DND-41 (cell line): ENCODE measurements around the gene PURB.
"Not testable (repeated sequence)": the region's sequence is repeated elsewhere in the genome, so short reads cannot be mapped to it uniquely, and the experiment has no call there.

ENCODE experiments used
- ATAC-seq: fragments of 200-7000 bp; cut with Tn5 transposase; 3 replicates; pipeline ENCODE4 v1.9.1; 2021; ENCODE audit warnings: low read depth; ENCODE audit not compliant: insufficient read depth
- DNase-seq: peaks from one replicate; pipeline ENCODE4 v3.0.0-alpha.2; 2020
- H2AFZ ChIP-seq: 2 replicates; pipeline ENCODE4 v1.6.0; 2012; ENCODE audit warnings: low read depth, low read length
- H3K27ac ChIP-seq: 2 replicates; pipeline ENCODE4 v1.5.1; 2012; ENCODE audit warnings: low read length, inconsistent platforms
- H3K27me3 ChIP-seq: fragments of 200-600 bp; sonication (generic); 2 replicates; pipeline ENCODE4 v1.6.0; 2012; ENCODE audit warnings: low read length, mild to moderate bottlenecking, inconsistent platforms; ENCODE audit not compliant: insufficient read depth, poor library complexity
- H3K36me3 ChIP-seq: 2 replicates; pipeline ENCODE4 v1.5.1; 2012; ENCODE audit warnings: low read length, inconsistent platforms; ENCODE audit not compliant: insufficient read depth
- H3K4me1 ChIP-seq: 2 replicates; pipeline ENCODE4 v1.5.1; 2012; ENCODE audit warnings: mild to moderate bottlenecking, low read length; ENCODE audit not compliant: insufficient read depth
- H3K4me2 ChIP-seq: 2 replicates; pipeline ENCODE4 v1.6.0; 2012; ENCODE audit warnings: mild to moderate bottlenecking, moderate library complexity, low read length, inconsistent platforms; ENCODE audit not compliant: insufficient read depth
- H3K4me3 ChIP-seq, 2 experiments: fragments of 200-600 bp in 1 of 2; shearing (Covaris generic) in 1 of 2; 2 replicates each; pipeline ENCODE4 v1.5.1; 2012 to 2016; ENCODE audit warnings: inconsistent platforms in 2 of 2, low read length in 2 of 2, mild to moderate bottlenecking in 2 of 2, low read depth in 1 of 2, moderate library complexity in 1 of 2
- H3K79me2 ChIP-seq: 2 replicates; pipeline ENCODE4 v1.6.0; 2012; ENCODE audit warnings: low read length, inconsistent platforms; ENCODE audit not compliant: insufficient read depth
- H3K9ac ChIP-seq: 2 replicates; pipeline ENCODE4 v1.6.0; 2012; ENCODE audit warnings: low read depth, mild to moderate bottlenecking, inconsistent platforms, low read length, moderate library complexity
- H3K9me3 ChIP-seq: 2 replicates; pipeline ENCODE4 v1.5.1; 2012; ENCODE audit warnings: low read length, moderate library complexity, mild to moderate bottlenecking, inconsistent platforms; ENCODE audit not compliant: insufficient read depth, severe bottlenecking
- H4K20me1 ChIP-seq: 2 replicates; pipeline ENCODE4 v1.6.0; 2012; ENCODE audit warnings: low read length; ENCODE audit not compliant: insufficient read depth
- EZH2 ChIP-seq: IDR thresholded peaks from 3 replicates; pipeline ENCODE4 v1.6.1; 2012; ENCODE audit warnings: borderline replicate concordance, low read depth, mild to moderate bottlenecking, moderate library complexity, low read length, inconsistent platforms; ENCODE audit not compliant: severe bottlenecking
- TF ChIP-seq, protein P1 (sequence below): IDR thresholded peaks from 2 replicates; pipeline ENCODE4 v1.5.1; 2012; ENCODE audit warnings: borderline replicate concordance, low read length, moderate library complexity, mild to moderate bottlenecking; ENCODE audit not compliant: poor library complexity, severe bottlenecking; ENCODE audit errors: extremely low read depth

Gene PURB

DNA sequence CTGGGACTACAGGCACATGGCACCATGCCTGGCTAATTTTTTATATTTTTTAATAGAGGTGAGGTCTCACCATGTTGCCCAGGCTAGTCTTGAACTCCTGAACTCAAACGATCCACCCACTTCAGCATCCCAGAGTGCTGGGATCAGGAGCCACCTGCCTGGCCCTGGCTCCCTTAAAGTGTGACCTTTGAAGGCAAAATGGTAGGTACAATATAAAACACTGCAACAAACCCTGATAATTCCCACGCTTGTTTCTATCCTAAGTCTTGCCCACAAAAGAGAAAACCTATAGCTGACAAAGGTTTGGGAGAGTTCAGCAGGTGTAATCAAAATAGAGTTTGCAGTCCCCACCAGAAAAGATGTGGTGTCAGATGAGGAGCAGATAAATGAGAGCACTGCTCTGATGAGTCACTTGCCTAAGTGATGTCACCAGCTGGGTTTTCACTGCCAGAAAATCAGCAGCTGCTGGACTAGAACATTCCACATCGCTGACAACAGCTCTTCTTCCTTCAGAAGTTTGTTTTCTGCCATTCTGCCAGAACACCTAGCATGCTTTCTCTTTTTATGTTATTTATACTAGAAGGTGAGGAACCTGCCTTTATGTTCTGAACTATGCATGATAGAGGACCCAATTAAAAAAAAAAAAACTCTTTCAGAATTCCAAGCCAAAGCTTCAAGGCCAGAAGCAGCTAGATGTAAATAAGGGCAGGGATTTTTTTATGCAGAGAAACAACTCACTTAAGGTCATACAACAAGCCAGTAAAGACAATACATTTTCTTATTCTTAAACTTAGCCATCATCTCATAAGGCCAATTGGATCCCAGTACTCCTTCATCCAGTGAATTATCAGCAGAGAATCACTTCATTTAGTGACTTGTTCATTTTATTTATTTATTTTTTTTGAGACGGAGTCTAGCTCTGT lies 18.0 kb downstream of the PURB start:
- Histone ChIP-seq H3K4me2 (no peak overlapping the region), H3K27me3 (peaks cover 7% of the 10 kb centered on the region), H3K4me1 (no peaks in the 10 kb centered on the region), H3K4me3 (no peak overlapping the region), H3K9ac (no peak overlapping the region), H2AFZ (no peak overlapping the region), H3K9me3 (peaks cover under 1% of the 10 kb centered on the region), H3K36me3 (no peaks in the 10 kb centered on the region), H3K79me2 (no peaks in the 10 kb centered on the region), H4K20me1 (no peaks in the 10 kb centered on the region), H3K27ac (no peak overlapping the region)
- 0 out of 3 replicates have a peak, but pooled peaks have one; percentile 31 for ATAC-seq
- no peak for DNase-seq
- no peak for TF ChIP-seq EZH2
- TF ChIP-seq, protein P1, sequence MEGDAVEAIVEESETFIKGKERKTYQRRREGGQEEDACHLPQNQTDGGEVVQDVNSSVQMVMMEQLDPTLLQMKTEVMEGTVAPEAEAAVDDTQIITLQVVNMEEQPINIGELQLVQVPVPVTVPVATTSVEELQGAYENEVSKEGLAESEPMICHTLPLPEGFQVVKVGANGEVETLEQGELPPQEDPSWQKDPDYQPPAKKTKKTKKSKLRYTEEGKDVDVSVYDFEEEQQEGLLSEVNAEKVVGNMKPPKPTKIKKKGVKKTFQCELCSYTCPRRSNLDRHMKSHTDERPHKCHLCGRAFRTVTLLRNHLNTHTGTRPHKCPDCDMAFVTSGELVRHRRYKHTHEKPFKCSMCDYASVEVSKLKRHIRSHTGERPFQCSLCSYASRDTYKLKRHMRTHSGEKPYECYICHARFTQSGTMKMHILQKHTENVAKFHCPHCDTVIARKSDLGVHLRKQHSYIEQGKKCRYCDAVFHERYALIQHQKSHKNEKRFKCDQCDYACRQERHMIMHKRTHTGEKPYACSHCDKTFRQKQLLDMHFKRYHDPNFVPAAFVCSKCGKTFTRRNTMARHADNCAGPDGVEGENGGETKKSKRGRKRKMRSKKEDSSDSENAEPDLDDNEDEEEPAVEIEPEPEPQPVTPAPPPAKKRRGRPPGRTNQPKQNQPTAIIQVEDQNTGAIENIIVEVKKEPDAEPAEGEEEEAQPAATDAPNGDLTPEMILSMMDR = no peak

DNA sequence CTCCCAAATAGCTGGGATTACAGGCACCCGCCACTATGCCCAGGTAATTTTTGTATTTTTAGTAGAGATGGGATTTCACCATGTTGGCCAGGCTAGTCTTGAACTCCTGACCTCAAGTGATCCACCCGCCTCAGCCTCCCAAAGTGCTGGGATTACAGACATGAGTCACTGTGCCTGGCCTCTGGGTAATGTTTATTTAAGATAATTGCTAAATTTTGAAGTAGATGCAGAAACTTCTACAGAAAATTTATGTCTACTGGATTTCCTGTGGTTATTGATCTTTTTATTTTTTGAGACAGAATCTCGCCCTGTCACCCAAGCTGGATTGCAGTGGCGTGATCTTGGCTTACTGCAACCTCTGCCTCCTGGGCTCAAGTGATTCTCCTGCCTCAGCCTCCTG lies 23.4 kb downstream of the PURB start:
- H3K79me2 ChIP-seq, H3K4me1 ChIP-seq, H2AFZ ChIP-seq, H3K4me2 ChIP-seq, H4K20me1 ChIP-seq, H3K36me3 ChIP-seq, H3K9ac ChIP-seq, ATAC-seq, H3K27me3 ChIP-seq, H3K27ac ChIP-seq, H3K9me3 ChIP-seq, H3K4me3 ChIP-seq, DNase-seq: not testable (repeated sequence)

DNA sequence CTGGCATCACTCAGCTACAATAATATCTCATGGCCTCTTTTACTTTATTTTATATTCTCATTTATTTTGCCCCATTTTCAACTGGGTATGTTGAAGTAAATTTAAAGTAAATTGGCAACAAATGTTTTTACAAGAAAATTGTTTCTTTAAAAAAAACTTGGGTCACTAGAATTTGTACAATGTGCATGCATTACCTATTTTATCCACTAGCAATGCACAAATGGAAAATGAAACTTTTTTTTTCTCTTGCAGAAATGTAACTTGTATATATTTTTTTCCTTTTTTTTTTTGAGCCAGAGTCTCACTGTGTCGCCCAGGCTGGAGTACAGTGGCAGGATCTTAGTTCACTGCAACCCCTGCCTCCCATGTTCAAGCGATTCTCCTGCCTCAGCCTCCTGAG lies 27.2 kb downstream of the PURB start:
- no peaks in the 10 kb centered on the region for H3K27me3 ChIP-seq
- no peak overlapping the region for H3K9ac ChIP-seq
- TF ChIP-seq EZH2 = no peak
- TF ChIP-seq, protein P1 = peak; percentile 22
- no peak overlapping the region for H3K4me3 ChIP-seq
- no peaks in the 10 kb centered on the region for H4K20me1 ChIP-seq
- peaks cover 6% of the 10 kb centered on the region; the same call in 1 of the 2 replicates for H3K4me1 ChIP-seq
- no peaks in the 10 kb centered on the region for H3K9me3 ChIP-seq
- no peak overlapping the region for H3K4me2 ChIP-seq
- ATAC-seq (no peak), DNase-seq (no peak)
- H3K79me2 ChIP-seq = no peaks in the 10 kb centered on the region
- no peaks in the 10 kb centered on the region for H3K36me3 ChIP-seq
- no peak overlapping the region for H2AFZ ChIP-seq
- no peak overlapping the region for H3K27ac ChIP-seq

DNA sequence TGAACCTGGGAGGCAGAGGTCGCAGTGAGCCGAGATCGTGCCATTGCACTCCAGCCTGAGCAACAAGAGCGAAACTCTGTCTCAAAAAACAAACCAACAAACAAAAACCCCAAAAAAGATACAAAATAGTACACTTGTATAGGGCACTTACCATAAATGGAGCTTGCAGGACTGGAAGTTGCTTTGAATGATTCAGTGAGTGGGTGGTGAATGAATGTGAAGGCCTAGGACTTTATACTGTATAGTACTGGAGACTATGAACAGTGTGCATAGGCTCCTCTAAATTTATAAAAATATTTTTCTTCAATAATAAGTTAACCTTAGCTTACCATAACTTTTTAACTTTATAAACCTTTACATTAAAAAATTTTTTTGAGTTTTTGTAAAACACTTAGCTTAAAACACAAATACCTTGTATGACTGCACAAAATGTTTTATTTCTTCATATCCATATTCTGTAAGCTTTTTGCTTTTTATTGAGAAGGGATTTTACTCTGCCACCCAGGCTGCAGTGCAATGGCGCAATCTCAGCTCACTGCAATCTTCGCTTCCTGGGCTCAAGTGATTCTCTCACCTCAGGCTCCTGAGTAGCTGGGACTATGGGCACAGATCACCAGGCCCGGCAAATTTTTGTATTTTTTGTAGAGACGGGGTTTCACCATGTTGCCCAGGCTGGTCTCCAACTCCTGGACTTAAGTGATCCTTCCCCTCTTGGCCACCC lies 30.5 kb downstream of the PURB start:
- Histone ChIP-seq H3K9me3 (no peaks in the 10 kb centered on the region), H3K9ac (no peak overlapping the region), H4K20me1 (no peaks in the 10 kb centered on the region), H3K79me2 (no peaks in the 10 kb centered on the region), H3K27me3 (no peaks in the 10 kb centered on the region), H3K4me1 (peaks cover 6% of the 10 kb centered on the region; the same call in 1 of the 2 replicates), H2AFZ (no peak overlapping the region), H3K4me3 (no peak overlapping the region), H3K27ac (no peak overlapping the region), H3K4me2 (no peak overlapping the region), H3K36me3 (no peaks in the 10 kb centered on the region)
- TF ChIP-seq EZH2 = no peak
- TF ChIP-seq, protein P1 = no peak
- DNase-seq (no peak), ATAC-seq (no peak)
